Osteoblast (primary cell): ENCODE results near the gene CCDC12. TPM values are rescaled to one million over a fixed set of nuclear protein-coding genes. Genes with fewer than 3 reads are reported as not detected.
A peak's percentile ranks its signal among the peaks of the same experiment; 100 is the strongest.

Experiments used
- DNase-seq: peaks from one replicate; pipeline ENCODE4 v3.0.0; 2011; ENCODE audit warnings: low spot score, mixed read lengths; ENCODE audit not compliant: insufficient read length; ENCODE audit errors: missing footprints
- H2AFZ ChIP-seq: 2 replicates; pipeline ENCODE4 v1.6.0; 2011; ENCODE audit warnings: mild to moderate bottlenecking, low read length
- H3K27ac ChIP-seq: 2 replicates; pipeline ENCODE4 v1.5.1; 2011; ENCODE audit warnings: mild to moderate bottlenecking, low read depth, low read length, moderate library complexity
- H3K27me3 ChIP-seq: 2 replicates; pipeline ENCODE4 v1.6.0; 2012; ENCODE audit warnings: mild to moderate bottlenecking, control low read depth, inconsistent platforms, low read length, moderate library complexity; ENCODE audit not compliant: insufficient read depth
- H3K36me3 ChIP-seq: 2 replicates; pipeline ENCODE4 v1.5.1; 2011; ENCODE audit warnings: mild to moderate bottlenecking, low read length, control low read depth, moderate library complexity; ENCODE audit not compliant: insufficient read depth
- H3K4me1 ChIP-seq: 2 replicates; pipeline ENCODE4 v1.5.1; 2011; ENCODE audit warnings: mild to moderate bottlenecking, low read length, control low read depth, moderate library complexity; ENCODE audit not compliant: insufficient read depth
- H3K4me2 ChIP-seq: 2 replicates; pipeline ENCODE4 v1.6.0; 2011; ENCODE audit warnings: mild to moderate bottlenecking, low read length; ENCODE audit not compliant: insufficient read depth
- H3K4me3 ChIP-seq: fragments of 200-600 bp; sonication (generic); 3 replicates; pipeline ENCODE4 v1.5.1; 2012; ENCODE audit warnings: mild to moderate bottlenecking, low read length, inconsistent platforms; ENCODE audit not compliant: insufficient read depth
- H3K79me2 ChIP-seq: 2 replicates; pipeline ENCODE4 v1.6.0; 2012; ENCODE audit warnings: mild to moderate bottlenecking, low read length, control low read depth, inconsistent platforms; ENCODE audit not compliant: insufficient read depth
- H3K9me3 ChIP-seq: 2 replicates; pipeline ENCODE4 v1.5.1; 2011; ENCODE audit warnings: low read depth, low read length, control low read depth
- H4K20me1 ChIP-seq: 2 replicates; pipeline ENCODE4 v1.6.0; 2012; ENCODE audit warnings: mild to moderate bottlenecking, low read length, control low read depth; ENCODE audit not compliant: insufficient read depth
- total RNA-seq: library from RNA; depleted of rRNA; stranded (reverse); fragments of >200 nt; gene quantifications from 2 replicates; pipeline ENCODE4 v1.2.3, GENCODE V29; 2012
- TF ChIP-seq, protein P1 (sequence below): IDR thresholded peaks from 2 replicates; pipeline ENCODE4 v1.5.1; 2011; ENCODE audit warnings: mild to moderate bottlenecking, low read depth, low read length, moderate library complexity; ENCODE audit errors: extremely low read depth

The CCDC12 gene
- total RNA-seq, 1 donor: 20.6 TPM

DNA sequence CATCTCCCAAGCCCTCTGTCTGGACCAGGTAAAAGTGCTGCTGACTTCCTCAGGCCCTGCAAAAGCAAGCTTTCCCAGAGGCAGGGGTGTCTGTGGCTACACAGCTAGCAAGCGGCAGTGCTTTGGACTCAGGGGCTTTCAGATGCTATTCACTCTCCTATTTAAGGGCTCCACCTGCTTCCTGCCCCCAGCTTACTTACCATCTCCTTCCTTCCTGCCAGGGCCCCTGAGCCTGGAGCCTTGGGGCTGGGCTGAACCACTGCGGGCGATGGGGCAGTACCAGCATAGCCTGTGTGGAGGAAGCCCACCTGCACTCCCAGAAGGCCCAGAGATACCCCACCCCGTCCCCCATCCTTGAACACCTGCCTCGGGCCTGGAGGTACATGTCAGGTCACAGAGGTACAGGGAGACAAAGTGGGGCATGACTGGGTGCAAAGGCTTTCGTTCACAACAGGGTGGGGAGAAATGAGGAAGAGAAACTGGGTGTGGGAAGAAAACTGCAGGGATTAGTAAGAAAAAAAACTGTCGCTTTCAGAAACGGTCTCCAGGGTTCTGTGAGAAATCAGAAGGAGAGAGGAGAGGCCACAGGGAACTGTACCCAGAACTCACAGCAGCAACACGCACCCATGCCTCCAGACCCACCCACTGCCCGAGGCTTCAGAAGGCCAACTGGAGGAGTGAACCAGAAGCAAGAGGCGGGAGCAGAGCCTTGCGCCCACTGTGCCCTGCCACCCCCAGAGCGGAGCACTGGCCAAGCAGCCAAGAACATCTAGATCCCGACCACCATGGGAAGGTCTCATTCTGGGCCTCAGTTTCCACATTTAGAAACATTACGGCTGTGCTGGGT lies 49.5 kb downstream of the CCDC12 start:
- H3K4me3 ChIP-seq: no peak overlapping the region
- H3K79me2 ChIP-seq: peaks cover 78% of the 10 kb centered on the region
- no peaks in the 10 kb centered on the region for H3K27me3 ChIP-seq
- H4K20me1 ChIP-seq: peaks cover 64% of the 10 kb centered on the region
- peak; percentile 73 for DNase-seq
- H3K4me2 ChIP-seq: no peak overlapping the region
- H2AFZ ChIP-seq: no peak overlapping the region
- peaks cover 26% of the 10 kb centered on the region for H3K4me1 ChIP-seq
- TF ChIP-seq, protein P1, sequence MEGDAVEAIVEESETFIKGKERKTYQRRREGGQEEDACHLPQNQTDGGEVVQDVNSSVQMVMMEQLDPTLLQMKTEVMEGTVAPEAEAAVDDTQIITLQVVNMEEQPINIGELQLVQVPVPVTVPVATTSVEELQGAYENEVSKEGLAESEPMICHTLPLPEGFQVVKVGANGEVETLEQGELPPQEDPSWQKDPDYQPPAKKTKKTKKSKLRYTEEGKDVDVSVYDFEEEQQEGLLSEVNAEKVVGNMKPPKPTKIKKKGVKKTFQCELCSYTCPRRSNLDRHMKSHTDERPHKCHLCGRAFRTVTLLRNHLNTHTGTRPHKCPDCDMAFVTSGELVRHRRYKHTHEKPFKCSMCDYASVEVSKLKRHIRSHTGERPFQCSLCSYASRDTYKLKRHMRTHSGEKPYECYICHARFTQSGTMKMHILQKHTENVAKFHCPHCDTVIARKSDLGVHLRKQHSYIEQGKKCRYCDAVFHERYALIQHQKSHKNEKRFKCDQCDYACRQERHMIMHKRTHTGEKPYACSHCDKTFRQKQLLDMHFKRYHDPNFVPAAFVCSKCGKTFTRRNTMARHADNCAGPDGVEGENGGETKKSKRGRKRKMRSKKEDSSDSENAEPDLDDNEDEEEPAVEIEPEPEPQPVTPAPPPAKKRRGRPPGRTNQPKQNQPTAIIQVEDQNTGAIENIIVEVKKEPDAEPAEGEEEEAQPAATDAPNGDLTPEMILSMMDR: no peak
- peaks cover 47% of the 10 kb centered on the region for H3K36me3 ChIP-seq
- H3K9me3 ChIP-seq: no peaks in the 10 kb centered on the region
- H3K27ac ChIP-seq: peak overlapping the region; percentile 75

DNA sequence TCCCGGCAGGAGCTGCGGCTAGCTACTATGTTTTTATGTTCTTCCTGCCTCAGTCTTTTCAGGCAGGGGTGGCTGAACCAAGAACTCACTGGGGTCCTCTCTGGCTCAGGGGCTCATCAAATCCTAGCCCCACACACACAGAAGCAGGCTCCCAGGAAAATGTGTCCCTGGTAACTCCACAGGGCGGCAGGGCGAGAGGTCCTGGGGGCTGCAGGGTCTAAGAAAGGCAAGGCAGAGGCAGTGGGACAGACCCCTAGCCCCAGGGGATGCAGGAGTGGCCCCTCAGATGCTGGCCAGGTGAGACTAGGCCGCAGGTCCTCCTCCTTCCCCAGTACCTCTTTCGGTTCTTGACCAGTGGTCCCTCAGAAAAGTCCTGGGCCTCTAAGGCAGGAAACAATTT lies 50.1 kb downstream of the CCDC12 start:
- H3K4me2 ChIP-seq: no peak overlapping the region
- peak; percentile 56 for DNase-seq
- H3K4me1 ChIP-seq: peaks cover 19% of the 10 kb centered on the region
- peaks cover 61% of the 10 kb centered on the region for H4K20me1 ChIP-seq
- peaks cover 54% of the 10 kb centered on the region for H3K36me3 ChIP-seq
- peak overlapping the region; percentile 75 for H3K27ac ChIP-seq
- peaks cover 71% of the 10 kb centered on the region for H3K79me2 ChIP-seq
- no peaks in the 10 kb centered on the region for H3K27me3 ChIP-seq
- TF ChIP-seq, protein P1: no peak
- no peaks in the 10 kb centered on the region for H3K9me3 ChIP-seq
- H2AFZ ChIP-seq: no peak overlapping the region
- H3K4me3 ChIP-seq: no peak overlapping the region

DNA sequence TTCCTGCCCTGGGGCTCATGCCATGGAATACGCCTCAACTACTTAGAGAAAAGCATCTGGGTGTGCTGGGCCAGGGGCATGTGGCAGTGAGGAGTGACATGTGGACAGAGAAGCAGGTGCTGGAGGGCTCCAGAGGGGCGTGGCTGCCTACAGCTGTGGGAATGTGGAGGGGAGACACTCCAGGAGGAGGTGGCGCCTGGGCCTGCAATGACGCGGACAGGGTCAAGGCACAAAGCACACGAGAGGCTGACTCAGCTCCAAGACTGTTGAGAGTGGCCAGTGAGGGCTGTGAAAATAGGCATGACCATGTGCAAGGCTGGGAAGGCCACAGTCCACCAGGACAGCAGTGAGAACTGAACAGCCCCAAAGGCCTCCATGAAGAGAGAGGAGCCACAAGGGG lies 50.5 kb downstream of the CCDC12 start:
- Histone ChIP-seq H4K20me1 (peaks cover 58% of the 10 kb centered on the region), H3K79me2 (peaks cover 68% of the 10 kb centered on the region), H3K27me3 (no peaks in the 10 kb centered on the region), H3K27ac (peak overlapping the region; percentile 75), H3K4me1 (peaks cover 15% of the 10 kb centered on the region), H3K36me3 (peaks cover 58% of the 10 kb centered on the region), H3K4me2 (no peak overlapping the region), H3K9me3 (no peaks in the 10 kb centered on the region), H3K4me3 (no peak overlapping the region), H2AFZ (no peak overlapping the region)
- DNase-seq: peak; percentile 89
- TF ChIP-seq, protein P1: no peak

DNA sequence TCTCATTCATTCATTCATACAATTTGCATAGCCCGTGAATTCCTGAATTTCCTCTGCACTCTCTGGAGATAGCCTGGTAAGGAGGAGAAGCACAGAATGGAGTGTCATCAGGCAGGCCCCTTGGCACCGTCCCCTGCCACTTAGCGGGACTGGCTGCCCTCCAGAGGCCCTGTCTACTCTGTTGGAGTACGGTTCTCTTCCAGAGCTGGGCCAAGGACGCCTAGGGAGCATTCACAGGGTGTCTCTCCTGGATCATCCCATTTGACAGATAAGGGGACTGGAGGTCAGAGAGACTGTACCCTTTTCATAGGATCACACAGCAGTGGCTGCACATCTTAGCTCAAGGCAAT lies 51.0 kb downstream of the CCDC12 start:
- TF ChIP-seq, protein P1: no peak
- Histone ChIP-seq H3K4me3 (no peak overlapping the region), H3K4me1 (peaks cover 10% of the 10 kb centered on the region), H3K27me3 (no peaks in the 10 kb centered on the region), H4K20me1 (peaks cover 53% of the 10 kb centered on the region), H3K36me3 (peaks cover 63% of the 10 kb centered on the region), H3K79me2 (peaks cover 63% of the 10 kb centered on the region), H3K27ac (peak overlapping the region; percentile 75), H2AFZ (no peak overlapping the region), H3K4me2 (no peak overlapping the region), H3K9me3 (no peaks in the 10 kb centered on the region)
- no peak for DNase-seq
